HG02973 (cell line): ENCODE results near the gene LINGO3.

ENCODE experiments used
- ATAC-seq: cut with Tn5 transposase; IDR thresholded peaks from one replicate; pipeline ENCODE4 v1.9.1; 2021; ENCODE audit warnings: moderate library complexity; ENCODE audit not compliant: unreplicated experiment

The LINGO3 gene

GRCh38 chr19:2328401-2329148 is 20.6 kb upstream of the LINGO3 start, which contains the start of the genes LSM7 and SPPL2B:
LSM7 (minus strand) TSS chr19:2328586; CDS start chr19:2328566, 20 bp downstream.
SPPL2B (plus strand) TSS chr19:2328684; CDS start chr19:2328710, 26 bp downstream.
- no peak for ATAC-seq

GRCh38 chr19:2327773-2328400 is 19.9 kb upstream of the LINGO3 start:
- no peak for ATAC-seq

- ATAC-seq = no peak
Observed at GRCh38 chr19:2326699-2327360, 18.9 kb upstream of the LINGO3 start.

- no peak for ATAC-seq
Observed at GRCh38 chr19:2325281-2326046, 17.5 kb upstream of the LINGO3 start.

- ATAC-seq = no peak
Observed at GRCh38 chr19:2324220-2324948, 16.4 kb upstream of the LINGO3 start.

GRCh38 chr19:2323707-2324106 is 15.8 kb upstream of the LINGO3 start:
- no peak for ATAC-seq

- no peak for ATAC-seq
Observed at GRCh38 chr19:2321565-2322283, 13.8 kb upstream of the LINGO3 start.

- no peak for ATAC-seq
Observed at GRCh38 chr19:2320939-2321338, 13.0 kb upstream of the LINGO3 start.

GRCh38 chr19:2320049-2320448 is 12.1 kb upstream of the LINGO3 start:
- no peak for ATAC-seq

- ATAC-seq = no peak
Observed at GRCh38 chr19:2319551-2319950, 11.6 kb upstream of the LINGO3 start.

GRCh38 chr19:2318923-2319322 is 11.0 kb upstream of the LINGO3 start:
- no peak for ATAC-seq

- no peak for ATAC-seq
Observed at GRCh38 chr19:2317756-2318155, 9.8 kb upstream of the LINGO3 start.

- ATAC-seq = no peak
Observed at GRCh38 chr19:2317300-2317699, 9.3 kb upstream of the LINGO3 start.

- ATAC-seq = no peak
Observed at GRCh38 chr19:2315818-2316353, 7.9 kb upstream of the LINGO3 start.

- no peak for ATAC-seq
Observed at GRCh38 chr19:2315121-2315817, 7.3 kb upstream of the LINGO3 start.

- no peak for ATAC-seq
Observed at GRCh38 chr19:2312820-2313501, 5.0 kb upstream of the LINGO3 start.

- no peak for ATAC-seq
Observed at GRCh38 chr19:2311093-2311492, 3.1 kb upstream of the LINGO3 start.

- no peak for ATAC-seq
Observed at GRCh38 chr19:2309734-2310362, 1.9 kb upstream of the LINGO3 start.
